DMS 273 treated with DMSO at 0.1 percent for 48 hours (cell line): Measurements from ENCODE around the gene FAM9B.
A peak's percentile ranks its signal among the peaks of the same experiment; 100 is the strongest.
"Not testable (repeated sequence)": the region's sequence is repeated elsewhere in the genome, so short reads cannot be mapped to it uniquely, and the experiment has no call there.

Experiments used
- DNase-seq: peaks from one replicate; lab custom pipeline; 2025; lab: John Stamatoyannopoulos, UW

The FAM9B gene

GRCh38 chrX:9033989-9034388, at the start of gene FAM9B:
Gene FAM9B, minus strand, starts transcription at chrX:9034127. Its CDS starts 1,141 bp downstream, at chrX:9032986.
- no peak for DNase-seq

GRCh38 chrX:9081271-9081670, 47.3 kb upstream of the FAM9B start:
- DNase-seq: no peak

GRCh38 chrX:9074326-9074725, 40.4 kb upstream of the FAM9B start:
- no peak for DNase-seq

- DNase-seq: no peak
These were observed 38.4 kb upstream of the FAM9B start for GRCh38 chrX:9072281-9072680.

- DNase-seq: no peak
These were observed 37.2 kb upstream of the FAM9B start for GRCh38 chrX:9071031-9071650.

- DNase-seq: no peak
These were observed 35.6 kb upstream of the FAM9B start for GRCh38 chrX:9069573-9069972.

GRCh38 chrX:9064694-9065093, 30.8 kb upstream of the FAM9B start:
- no peak for DNase-seq

- DNase-seq: peak; percentile 76
These were observed 28.7 kb upstream of the FAM9B start for GRCh38 chrX:9062641-9063040.

GRCh38 chrX:9055354-9055753, 21.4 kb upstream of the FAM9B start:
- DNase-seq: no peak

- no peak for DNase-seq
These were observed 18.2 kb upstream of the FAM9B start for GRCh38 chrX:9052081-9052480.

GRCh38 chrX:9050331-9050730, 16.4 kb upstream of the FAM9B start:
- DNase-seq: no peak

GRCh38 chrX:9048801-9049200, 14.9 kb upstream of the FAM9B start:
- no peak for DNase-seq

GRCh38 chrX:9038244-9038643, 4.3 kb upstream of the FAM9B start:
- DNase-seq: no peak

- DNase-seq: no peak
These were observed 3.4 kb upstream of the FAM9B start for GRCh38 chrX:9037296-9037695.

- DNase-seq: no peak
These were observed 341 bp downstream of the FAM9B start for GRCh38 chrX:9033586-9033985.

- no peak for DNase-seq
These were observed 748 bp downstream of the FAM9B start for GRCh38 chrX:9033179-9033578.

- no peak for DNase-seq
These were observed 10.6 kb downstream of the FAM9B start for GRCh38 chrX:9023293-9023692.

- DNase-seq: no peak
These were observed 14.8 kb downstream of the FAM9B start for GRCh38 chrX:9019151-9019550.

GRCh38 chrX:9018332-9018731, 15.6 kb downstream of the FAM9B start:
- not testable (repeated sequence) for DNase-seq

- DNase-seq: no peak
These were observed 30.9 kb downstream of the FAM9B start for GRCh38 chrX:9003041-9003440.

GRCh38 chrX:8988446-8988845, 45.5 kb downstream of the FAM9B start:
- DNase-seq: no peak

- DNase-seq: no peak
These were observed 46.2 kb downstream of the FAM9B start for GRCh38 chrX:8987672-8988250.

- DNase-seq: no peak
These were observed 49.7 kb downstream of the FAM9B start for GRCh38 chrX:8984231-8984630.

GRCh38 chrX:8981723-8982122, 52.2 kb downstream of the FAM9B start:
- no peak for DNase-seq
